Upper lobe of left lung (tissue), 6 donors: ENCODE results near the gene NELFB. TPM values are rescaled to one million over a fixed set of nuclear protein-coding genes. Genes with fewer than 3 reads are reported as not detected.

Source experiments
- ATAC-seq, 2 donors: fragments of 200-7000 bp; cut with Tn5 transposase; one replicate each; pipeline ENCODE4 v1.9.1; 2022; ENCODE audit warnings: mild to moderate bottlenecking in 2 of 2, moderate library complexity in 2 of 2; ENCODE audit not compliant: low FRiP score in 2 of 2
- DNase-seq, 2 donors: peaks; one replicate each; pipeline ENCODE4 v3.0.0-alpha.2; 2019 to 2020
- H3K27ac ChIP-seq, 4 donors: fragments of 200-600 bp; sonication (generic); one replicate each; pipeline ENCODE4 v1.5.1; 2016 to 2019
- H3K27me3 ChIP-seq, 4 donors: fragments of 200-600 bp; sonication (generic); one replicate each; pipeline ENCODE4 v1.5.1; 2017 to 2019
- H3K36me3 ChIP-seq, 4 donors: fragments of 200-600 bp; sonication (generic); one replicate each; pipeline ENCODE4 v1.5.1; 2016 to 2019
- H3K4me1 ChIP-seq, 4 donors: fragments of 200-600 bp; sonication (generic); one replicate each; pipeline ENCODE4 v1.5.1; 2018 to 2019
- H3K4me3 ChIP-seq, 4 donors: fragments of 200-600 bp; sonication (generic); one replicate each; pipeline ENCODE4 v1.5.1; 2017 to 2019; ENCODE audit warnings: mild to moderate bottlenecking in 2 of 4, moderate library complexity in 1 of 4
- H3K9me3 ChIP-seq, 4 donors: fragments of 200-600 bp; sonication (generic); one replicate each; pipeline ENCODE4 v1.5.1; 2018 to 2019
- CTCF ChIP-seq, 6 experiments: fragments of 450-650 bp in 4 of 6; fragments of 200-600 bp in 2 of 6; sonication (generic) in 2 of 6; IDR thresholded peaks; one replicate each; pipeline ENCODE4 v1.5.1; 2016 to 2019; ENCODE audit warnings: antibody characterized with exemption in 6 of 6
- EP300 ChIP-seq, 4 donors: sonication (generic); formaldehyde crosslinking; IDR thresholded peaks; one replicate each; pipeline ENCODE4 v1.5.1; 2017; ENCODE audit warnings: antibody characterized with exemption in 4 of 4, control low read depth in 2 of 4
- POLR2A ChIP-seq, 4 donors: fragments of 450-650 bp; IDR thresholded peaks; one replicate each; pipeline ENCODE4 v1.5.1; 2016 to 2017; ENCODE audit warnings: antibody characterized with exemption in 4 of 4, mild to moderate bottlenecking in 2 of 4
- POLR2AphosphoS5 ChIP-seq, 2 donors: sonication (generic); formaldehyde crosslinking; IDR thresholded peaks; one replicate each; pipeline ENCODE4 v1.5.1; 2017; ENCODE audit warnings: antibody characterized with exemption in 2 of 2
- WGBS, 2 donors: methylation state at CpG; one replicate each; pipeline ENCODE4 v1.1.5; 2017 to 2018; 5-methylcytosine and 5-hydroxymethylcytosine counted together
- total RNA-seq, 6 donors: library from RNA; depleted of rRNA in 4 of 6; stranded (reverse); fragments of >200 nt in 4 of 6; gene quantifications; one replicate each; pipeline versions ENCODE4 v1.1.0 to v1.2.1, GENCODE V29; 2016 to 2021
- donor health status: DM: no; HTN: no; CAD: no; lungs with moderate emphysema.
- donor health status: DM: no; HTN: yes; CAD: no; lungs with severe emphysema.

The NELFB gene
- total RNA-seq, 6 donors from 2014 or later = 31.8 to 55.6 (median 49.8) TPM

GRCh38 chr9:137228506-137228967 lies 26.6 kb upstream of the NELFB start:
- Histone ChIP-seq H3K27me3 (peaks cover 0 to 27% (median 1%) of the 10 kb centered on the region in 4 donors), H3K36me3 (no peaks in the 10 kb centered on the region), H3K4me3 (no peak overlapping the region), H3K4me1 (peaks cover 8 to 39% (median 28%) of the 10 kb centered on the region in 4 donors), H3K27ac (no peak overlapping the region), H3K9me3 (no peaks in the 10 kb centered on the region)
- TF ChIP-seq EP300 (IDR thresholded peaks at IDR 0.05) (no peak), POLR2AphosphoS5 (IDR thresholded peaks at IDR 0.05) (no peak), POLR2A (IDR thresholded peaks at IDR 0.05) (no peak), CTCF (IDR thresholded peaks at IDR 0.05) (no peak)
- DNase-seq (peak in 1 of 2 donors; percentile 83), ATAC-seq (no peak)
- 52% methylated on average over 28 of the region's 29 CpGs; no CpG with 5 or more reads in 1 of the 2 donors for WGBS, 2 donors

- Histone ChIP-seq H3K27ac (no peak overlapping the region), H3K4me3 (no peak overlapping the region), H3K36me3 (no peaks in the 10 kb centered on the region), H3K9me3 (no peaks in the 10 kb centered on the region), H3K27me3 (peaks cover 0 to 34% (median 2%) of the 10 kb centered on the region in 4 donors), H3K4me1 (peaks cover 3 to 33% (median 23%) of the 10 kb centered on the region in 4 donors)
- ATAC-seq (no peak), DNase-seq (peak in 1 of 2 donors; percentile 75)
- no peak for TF ChIP-seq POLR2A (IDR thresholded peaks at IDR 0.05)
- no peak for TF ChIP-seq EP300 (IDR thresholded peaks at IDR 0.05)
- TF ChIP-seq POLR2AphosphoS5 (IDR thresholded peaks at IDR 0.05) = no peak
- no peak for TF ChIP-seq CTCF (IDR thresholded peaks at IDR 0.05)
- 71 to 77% methylated on average over 10 to 24 of the region's 27 CpGs for WGBS, 2 donors
Measured at GRCh38 chr9:137228968-137229896, 25.9 kb upstream of the NELFB start.

- ATAC-seq = no peak
- Histone ChIP-seq H3K36me3 (no peaks in the 10 kb centered on the region), H3K27ac (no peak overlapping the region), H3K9me3 (no peaks in the 10 kb centered on the region), H3K4me1 (peaks cover 0 to 24% (median 17%) of the 10 kb centered on the region in 4 donors), H3K4me3 (no peak overlapping the region), H3K27me3 (peaks cover 0 to 34% (median 4%) of the 10 kb centered on the region in 4 donors)
- WGBS, 2 donors = 33 to 61% methylated on average over 3 to 26 of the region's 31 CpGs
- peak in 1 of 2 donors; percentile 81 for DNase-seq
- no peak for TF ChIP-seq CTCF (IDR thresholded peaks at IDR 0.05)
- no peak for TF ChIP-seq EP300 (IDR thresholded peaks at IDR 0.05)
- TF ChIP-seq POLR2AphosphoS5 (IDR thresholded peaks at IDR 0.05) = no peak
- TF ChIP-seq POLR2A (IDR thresholded peaks at IDR 0.05) = no peak
Measured at GRCh38 chr9:137229903-137230704, 25.0 kb upstream of the NELFB start.

GRCh38 chr9:137230705-137231371 lies 24.3 kb upstream of the NELFB start, which contains the start of gene SLC34A3:
Gene SLC34A3, plus strand, starts transcription at chr9:137230901. Its CDS starts 802 bp downstream, at chr9:137231703.
- Histone ChIP-seq H3K27me3 (peaks cover 0 to 34% (median 4%) of the 10 kb centered on the region in 4 donors), H3K9me3 (no peaks in the 10 kb centered on the region), H3K4me3 (no peak within 1 kb of the TSS), H3K4me1 (peaks cover under 1 to 25% (median 19%) of the 10 kb centered on the region in 4 donors), H3K36me3 (no peaks in the 10 kb centered on the region), H3K27ac (no peak within 1 kb of the TSS)
- no peak for TF ChIP-seq CTCF (IDR thresholded peaks at IDR 0.05)
- no peak for TF ChIP-seq POLR2AphosphoS5 (IDR thresholded peaks at IDR 0.05)
- no peak for TF ChIP-seq POLR2A (IDR thresholded peaks at IDR 0.05)
- no peak for TF ChIP-seq EP300 (IDR thresholded peaks at IDR 0.05)
- DNase-seq (peak in 1 of 2 donors; percentile 63), ATAC-seq (no peak)
- 65 to 69% methylated on average over 5 to 11 of the region's 14 CpGs for WGBS, 2 donors
